DOHH2 (cell line): ENCODE measurements around the gene ST7.

ENCODE experiments used
- H3F3A ChIP-seq: fragments of 200-600 bp; sonication (generic), shearing (Covaris generic); 2 replicates; pipeline ENCODE4 v1.6.0; 2016; ENCODE audit warnings: antibody characterized with exemption, mild to moderate bottlenecking; ENCODE audit not compliant: control insufficient read depth, insufficient read depth
- H3K27ac ChIP-seq: fragments of 200-600 bp; sonication (generic); 2 replicates; pipeline ENCODE4 v1.5.1; 2014; ENCODE audit warnings: low read depth, mild to moderate bottlenecking, low read length, moderate library complexity
- H3K27me3 ChIP-seq: fragments of 200-600 bp; sonication (generic); 2 replicates; pipeline ENCODE4 v1.6.1; 2014; ENCODE audit warnings: mild to moderate bottlenecking, low read length, mixed read lengths; ENCODE audit not compliant: control insufficient read depth
- H3K36me3 ChIP-seq: fragments of 200-600 bp; sonication (generic); 2 replicates; pipeline ENCODE4 v1.6.1; 2014; ENCODE audit warnings: mild to moderate bottlenecking, low read length, moderate library complexity, mixed read lengths; ENCODE audit not compliant: control insufficient read depth
- H3K4me1 ChIP-seq: fragments of 200-600 bp; sonication (generic); 2 replicates; pipeline ENCODE4 v1.6.1; 2014; ENCODE audit warnings: mild to moderate bottlenecking, low read length, mixed read lengths; ENCODE audit not compliant: control insufficient read depth
- H3K4me2 ChIP-seq: fragments of 200-600 bp; sonication (generic); 2 replicates; pipeline ENCODE4 v1.6.0; 2014; ENCODE audit warnings: mild to moderate bottlenecking, low read length, moderate library complexity
- H3K4me3 ChIP-seq: fragments of 200-600 bp; sonication (generic); 2 replicates; pipeline ENCODE4 v1.5.1; 2014; ENCODE audit warnings: mild to moderate bottlenecking, low read length, mixed read lengths
- H3K79me2 ChIP-seq: fragments of 200-600 bp; sonication (generic); 2 replicates; pipeline ENCODE4 v1.6.1; 2014; ENCODE audit warnings: mild to moderate bottlenecking, low read length, mixed read lengths; ENCODE audit not compliant: control insufficient read depth
- H3K9me2 ChIP-seq: fragments of 200-600 bp; sonication (generic); replicated peaks from 2 replicates; pipeline ENCODE4 v1.6.1; 2014; ENCODE audit warnings: mild to moderate bottlenecking, low read length, mixed read lengths; ENCODE audit not compliant: control insufficient read depth
- H3K9me3 ChIP-seq: fragments of 200-600 bp; sonication (generic); 2 replicates; pipeline ENCODE4 v1.6.1; 2014; ENCODE audit warnings: antibody characterized with exemption, low read length, mixed read lengths; ENCODE audit not compliant: control insufficient read depth, insufficient read depth
- H4K20me1 ChIP-seq: fragments of 200-600 bp; sonication (generic); 2 replicates; pipeline ENCODE4 v1.6.0; 2014; ENCODE audit warnings: low read depth, mild to moderate bottlenecking, antibody characterized with exemption, low read length, moderate library complexity; ENCODE audit not compliant: control insufficient read depth, insufficient read depth
- EZH2phosphoT487 ChIP-seq: fragments of 200-600 bp; sonication (generic); IDR thresholded peaks from 2 replicates; pipeline ENCODE4 v1.6.1; 2017; ENCODE audit warnings: borderline replicate concordance, mild to moderate bottlenecking, antibody characterized with exemption, low read length, moderate library complexity, mixed read lengths
- TF ChIP-seq, protein P1 (sequence below): fragments of 200-600 bp; sonication (generic); IDR thresholded peaks from one replicate; pipeline ENCODE4 v1.5.1; 2014; ENCODE audit warnings: antibody characterized with exemption, mild to moderate bottlenecking, low read depth, low read length; ENCODE audit not compliant: poor library complexity, severe bottlenecking

The ST7 gene

DNA sequence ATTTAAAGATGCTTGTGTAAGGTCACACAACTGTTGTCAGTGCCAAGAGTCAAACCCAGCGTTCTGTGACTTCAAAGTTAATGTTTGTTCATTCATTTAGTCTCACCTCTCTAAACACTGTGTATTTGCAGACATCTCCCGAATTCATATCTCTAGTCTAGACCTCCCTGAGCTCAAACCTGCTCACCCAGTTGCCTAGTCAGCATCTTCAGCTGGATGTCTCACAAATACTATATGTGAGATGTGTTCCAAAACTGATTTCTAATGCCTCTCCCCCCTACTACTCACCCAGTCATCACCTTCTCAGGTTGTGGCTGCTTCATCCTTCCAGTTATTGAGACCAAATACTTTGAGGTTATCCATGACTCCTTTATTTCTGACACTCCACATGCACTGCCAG, 91.4 kb downstream of the ST7 start:
- no peak overlapping the region for H3K27ac ChIP-seq
- no peaks in the 10 kb centered on the region for H3K4me1 ChIP-seq
- H3K9me3 ChIP-seq, result no peaks in the 10 kb centered on the region
- no peaks in the 10 kb centered on the region for H3K27me3 ChIP-seq
- no peak for TF ChIP-seq EZH2phosphoT487
- no peaks in the 10 kb centered on the region for H3K79me2 ChIP-seq
- H3K36me3 ChIP-seq, result no peaks in the 10 kb centered on the region
- no peaks in the 10 kb centered on the region for H3K9me2 ChIP-seq
- H3F3A ChIP-seq, result no peaks in the 10 kb centered on the region
- no peak overlapping the region for H3K4me3 ChIP-seq
- no peak overlapping the region for H3K4me2 ChIP-seq
- H4K20me1 ChIP-seq, result no peaks in the 10 kb centered on the region

- no peak overlapping the region for H3K27ac ChIP-seq
- no peak overlapping the region for H3K4me3 ChIP-seq
- no peaks in the 10 kb centered on the region for H3K36me3 ChIP-seq
- no peaks in the 10 kb centered on the region for H3F3A ChIP-seq
- H3K9me3 ChIP-seq, result no peaks in the 10 kb centered on the region
- TF ChIP-seq, protein P1, sequence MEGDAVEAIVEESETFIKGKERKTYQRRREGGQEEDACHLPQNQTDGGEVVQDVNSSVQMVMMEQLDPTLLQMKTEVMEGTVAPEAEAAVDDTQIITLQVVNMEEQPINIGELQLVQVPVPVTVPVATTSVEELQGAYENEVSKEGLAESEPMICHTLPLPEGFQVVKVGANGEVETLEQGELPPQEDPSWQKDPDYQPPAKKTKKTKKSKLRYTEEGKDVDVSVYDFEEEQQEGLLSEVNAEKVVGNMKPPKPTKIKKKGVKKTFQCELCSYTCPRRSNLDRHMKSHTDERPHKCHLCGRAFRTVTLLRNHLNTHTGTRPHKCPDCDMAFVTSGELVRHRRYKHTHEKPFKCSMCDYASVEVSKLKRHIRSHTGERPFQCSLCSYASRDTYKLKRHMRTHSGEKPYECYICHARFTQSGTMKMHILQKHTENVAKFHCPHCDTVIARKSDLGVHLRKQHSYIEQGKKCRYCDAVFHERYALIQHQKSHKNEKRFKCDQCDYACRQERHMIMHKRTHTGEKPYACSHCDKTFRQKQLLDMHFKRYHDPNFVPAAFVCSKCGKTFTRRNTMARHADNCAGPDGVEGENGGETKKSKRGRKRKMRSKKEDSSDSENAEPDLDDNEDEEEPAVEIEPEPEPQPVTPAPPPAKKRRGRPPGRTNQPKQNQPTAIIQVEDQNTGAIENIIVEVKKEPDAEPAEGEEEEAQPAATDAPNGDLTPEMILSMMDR, result no peak
- TF ChIP-seq EZH2phosphoT487, result no peak
- H3K4me1 ChIP-seq, result no peaks in the 10 kb centered on the region
- H3K9me2 ChIP-seq, result no peaks in the 10 kb centered on the region
- no peaks in the 10 kb centered on the region for H3K27me3 ChIP-seq
- H3K79me2 ChIP-seq, result no peaks in the 10 kb centered on the region
- H3K4me2 ChIP-seq, result no peak overlapping the region
- no peaks in the 10 kb centered on the region for H4K20me1 ChIP-seq
These were observed 92.8 kb downstream of the ST7 start for GRCh38 chr7:117045927-117046710.

DNA sequence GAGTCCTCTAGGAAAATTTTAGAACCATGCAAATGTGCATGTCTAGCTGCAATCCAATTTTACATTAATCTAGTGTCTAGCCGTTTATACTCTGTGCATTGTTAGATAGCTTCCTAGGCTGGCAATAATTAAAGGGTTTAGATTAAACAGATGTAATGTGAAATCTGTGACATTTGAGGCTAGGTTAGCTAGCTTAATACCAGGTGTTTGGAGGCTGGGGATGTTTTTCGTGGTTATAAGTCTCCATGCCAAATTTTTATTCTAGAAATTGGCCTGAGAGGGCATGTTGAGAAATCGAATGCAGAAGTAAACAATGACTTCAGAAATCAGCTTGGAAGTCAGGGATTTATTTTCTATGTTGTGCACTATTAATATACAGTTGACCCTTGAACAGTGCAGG, 94.2 kb downstream of the ST7 start:
- Histone ChIP-seq H3K36me3 (no peaks in the 10 kb centered on the region), H3K9me3 (no peaks in the 10 kb centered on the region), H4K20me1 (no peaks in the 10 kb centered on the region), H3K4me3 (no peak overlapping the region), H3K4me1 (no peaks in the 10 kb centered on the region), H3F3A (no peaks in the 10 kb centered on the region), H3K79me2 (no peaks in the 10 kb centered on the region), H3K4me2 (no peak overlapping the region), H3K27ac (no peak overlapping the region), H3K9me2 (no peaks in the 10 kb centered on the region), H3K27me3 (no peaks in the 10 kb centered on the region)
- no peak for TF ChIP-seq EZH2phosphoT487
- TF ChIP-seq, protein P1, result no peak

- no peak overlapping the region for H3K27ac ChIP-seq
- TF ChIP-seq, protein P1, result no peak
- no peak overlapping the region for H3K4me3 ChIP-seq
- H3K79me2 ChIP-seq, result no peaks in the 10 kb centered on the region
- H4K20me1 ChIP-seq, result no peaks in the 10 kb centered on the region
- H3K9me3 ChIP-seq, result no peaks in the 10 kb centered on the region
- H3K4me1 ChIP-seq, result no peaks in the 10 kb centered on the region
- no peaks in the 10 kb centered on the region for H3F3A ChIP-seq
- no peaks in the 10 kb centered on the region for H3K9me2 ChIP-seq
- no peaks in the 10 kb centered on the region for H3K36me3 ChIP-seq
- H3K4me2 ChIP-seq, result no peak overlapping the region
- no peaks in the 10 kb centered on the region for H3K27me3 ChIP-seq
These were observed 95.0 kb downstream of the ST7 start for GRCh38 chr7:117048114-117048866.
